AG09309 (cell line): Measurements from ENCODE around the gene KLHL29.

Experiments used
- DNase-seq: peaks from one replicate; pipeline ENCODE4 v3.0.0-alpha.2; 2010; ENCODE audit warnings: low read depth
- H3K4me3 ChIP-seq: 2 replicates; pipeline ENCODE4 v1.5.1; 2011; ENCODE audit warnings: mild to moderate bottlenecking, low read depth, low read length, moderate library complexity; ENCODE audit not compliant: control insufficient read depth
- TF ChIP-seq, protein P1 (sequence below): IDR thresholded peaks from 2 replicates; pipeline ENCODE4 v1.5.1; 2011; ENCODE audit warnings: mild to moderate bottlenecking, low read depth, low read length, inconsistent platforms; ENCODE audit not compliant: insufficient read depth, control insufficient read depth; ENCODE audit errors: missing control alignments

Gene KLHL29

GRCh38 chr2:23531280-23531679 lies 146.3 kb downstream of the KLHL29 start:
- TF ChIP-seq, protein P1, sequence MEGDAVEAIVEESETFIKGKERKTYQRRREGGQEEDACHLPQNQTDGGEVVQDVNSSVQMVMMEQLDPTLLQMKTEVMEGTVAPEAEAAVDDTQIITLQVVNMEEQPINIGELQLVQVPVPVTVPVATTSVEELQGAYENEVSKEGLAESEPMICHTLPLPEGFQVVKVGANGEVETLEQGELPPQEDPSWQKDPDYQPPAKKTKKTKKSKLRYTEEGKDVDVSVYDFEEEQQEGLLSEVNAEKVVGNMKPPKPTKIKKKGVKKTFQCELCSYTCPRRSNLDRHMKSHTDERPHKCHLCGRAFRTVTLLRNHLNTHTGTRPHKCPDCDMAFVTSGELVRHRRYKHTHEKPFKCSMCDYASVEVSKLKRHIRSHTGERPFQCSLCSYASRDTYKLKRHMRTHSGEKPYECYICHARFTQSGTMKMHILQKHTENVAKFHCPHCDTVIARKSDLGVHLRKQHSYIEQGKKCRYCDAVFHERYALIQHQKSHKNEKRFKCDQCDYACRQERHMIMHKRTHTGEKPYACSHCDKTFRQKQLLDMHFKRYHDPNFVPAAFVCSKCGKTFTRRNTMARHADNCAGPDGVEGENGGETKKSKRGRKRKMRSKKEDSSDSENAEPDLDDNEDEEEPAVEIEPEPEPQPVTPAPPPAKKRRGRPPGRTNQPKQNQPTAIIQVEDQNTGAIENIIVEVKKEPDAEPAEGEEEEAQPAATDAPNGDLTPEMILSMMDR, result no peak
- no peak overlapping the region for H3K4me3 ChIP-seq
- no peak for DNase-seq

GRCh38 chr2:23531881-23532280 lies 146.9 kb downstream of the KLHL29 start:
- no peak overlapping the region for H3K4me3 ChIP-seq
- TF ChIP-seq, protein P1, result no peak
- DNase-seq, result no peak

DNA sequence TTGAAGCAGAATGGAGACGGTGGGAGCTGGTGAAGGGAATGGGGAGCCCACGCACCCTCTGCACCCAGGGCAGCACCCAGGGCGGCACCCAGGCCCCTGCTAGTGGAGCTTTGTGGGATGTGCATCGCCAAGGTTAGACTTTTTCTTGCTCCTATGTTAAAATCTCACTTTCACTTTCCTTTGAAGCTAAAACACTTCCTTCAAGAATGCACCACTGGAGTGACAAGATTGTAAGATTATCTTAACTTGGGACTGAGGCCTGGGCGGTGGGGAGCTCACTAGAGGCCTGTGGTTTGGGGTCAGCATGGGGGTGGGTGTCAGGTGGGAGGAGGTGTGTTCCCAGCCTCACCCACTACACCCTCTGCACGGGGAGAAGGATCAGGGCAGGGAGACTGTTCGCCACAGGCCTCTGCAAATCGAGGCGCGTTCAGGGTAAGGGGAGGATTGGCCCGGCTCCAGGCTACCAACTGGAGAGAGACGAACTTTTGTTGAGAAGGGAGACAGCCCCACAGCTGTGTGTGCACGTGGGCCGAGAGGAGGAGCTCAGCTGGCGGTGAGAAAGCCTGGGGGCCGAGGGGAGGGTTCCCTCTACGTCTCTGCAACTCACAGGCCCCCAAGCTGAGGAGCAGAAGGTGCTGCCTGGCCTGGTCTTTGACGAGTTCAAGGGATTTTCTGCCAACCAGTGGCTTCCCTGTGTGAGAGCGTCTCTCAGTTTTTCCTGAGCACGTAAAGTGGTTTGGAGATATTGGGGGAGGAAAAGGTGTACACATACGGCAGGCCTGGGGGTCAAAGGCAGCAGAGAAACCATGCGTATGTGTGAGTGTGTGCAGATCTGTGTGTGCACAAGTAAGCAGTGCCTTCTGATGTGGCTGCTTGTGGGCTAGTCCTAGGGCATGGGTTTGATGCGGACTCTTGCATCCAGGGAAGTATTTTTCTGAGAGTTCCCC lies 147.7 kb downstream of the KLHL29 start:
- TF ChIP-seq, protein P1, result no peak
- no peak for DNase-seq
- H3K4me3 ChIP-seq, result no peak overlapping the region

DNA sequence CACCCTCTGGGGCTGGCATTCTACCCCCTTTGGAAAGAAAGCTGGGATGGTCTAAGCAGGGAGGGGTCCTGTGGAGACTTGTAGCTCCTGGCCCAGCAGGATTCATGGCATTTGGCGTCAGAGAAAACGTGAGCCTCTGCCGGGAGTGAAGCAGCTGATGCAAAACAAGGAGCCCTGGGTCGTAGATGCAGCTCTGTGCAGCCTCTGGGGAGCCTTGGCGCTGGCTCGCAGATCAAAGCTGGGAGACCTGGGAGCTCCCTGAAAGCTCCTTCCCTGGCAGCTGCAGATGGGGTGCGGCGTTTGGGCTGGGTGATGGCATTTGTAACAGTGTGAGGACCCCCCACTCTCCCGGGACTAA lies 148.3 kb downstream of the KLHL29 start:
- no peak for DNase-seq
- TF ChIP-seq, protein P1, result no peak
- H3K4me3 ChIP-seq, result no peak overlapping the region

DNA sequence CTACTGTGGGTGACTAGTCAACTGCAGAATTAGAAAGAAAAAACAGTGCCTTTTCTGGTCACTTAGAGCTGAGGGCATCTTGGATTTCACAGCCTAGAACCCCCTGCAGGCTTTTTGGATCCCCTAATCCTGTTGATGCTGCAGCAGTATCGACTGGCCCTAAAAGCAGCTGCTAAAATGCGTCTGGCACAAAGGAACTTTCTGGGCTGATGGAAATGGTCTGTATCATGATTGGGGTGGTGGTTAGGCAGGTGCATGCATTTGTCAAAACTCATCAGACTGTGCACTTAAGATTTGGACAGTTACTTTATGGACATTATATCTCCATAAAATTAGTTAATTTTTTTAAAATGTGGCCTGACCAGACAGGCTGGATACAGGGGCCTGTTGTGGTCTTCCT lies 149.8 kb downstream of the KLHL29 start:
- no peak for DNase-seq
- TF ChIP-seq, protein P1, result no peak
- H3K4me3 ChIP-seq, result no peak overlapping the region

DNA sequence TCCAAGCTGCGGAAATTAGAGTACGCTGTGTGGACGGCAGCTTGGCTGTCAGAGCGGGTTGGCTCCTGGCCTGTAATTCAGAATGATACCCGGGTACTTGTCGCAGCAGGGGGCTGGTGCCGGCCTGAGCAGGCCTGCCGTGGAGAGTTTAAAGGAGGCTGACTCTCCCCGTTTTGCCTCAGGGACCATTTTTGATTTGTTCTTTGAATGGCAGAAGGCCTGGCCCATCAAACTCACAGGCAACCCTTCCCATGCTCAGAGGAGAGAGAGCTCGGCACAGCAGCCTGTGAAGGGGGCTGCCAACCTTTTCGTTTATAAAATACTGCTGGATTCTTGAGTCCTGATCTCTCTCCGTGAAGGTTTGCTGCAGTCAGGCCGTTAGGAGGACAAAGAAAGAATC lies 151.3 kb downstream of the KLHL29 start:
- TF ChIP-seq, protein P1, result no peak
- H3K4me3 ChIP-seq, result no peak overlapping the region
- DNase-seq, result no peak
